HG03095 (cell line): Measurements from ENCODE around the gene ARRDC3.
A peak's percentile ranks its signal among the peaks of the same experiment; 100 is the strongest.
"Not testable (repeated sequence)": the region's sequence is repeated elsewhere in the genome, so short reads cannot be mapped to it uniquely, and the experiment has no call there.

Experiments
- ATAC-seq: cut with Tn5 transposase; IDR thresholded peaks from one replicate; pipeline ENCODE4 v1.9.1; 2021; ENCODE audit warnings: moderate library complexity; ENCODE audit not compliant: unreplicated experiment

ARRDC3 gene

DNA sequence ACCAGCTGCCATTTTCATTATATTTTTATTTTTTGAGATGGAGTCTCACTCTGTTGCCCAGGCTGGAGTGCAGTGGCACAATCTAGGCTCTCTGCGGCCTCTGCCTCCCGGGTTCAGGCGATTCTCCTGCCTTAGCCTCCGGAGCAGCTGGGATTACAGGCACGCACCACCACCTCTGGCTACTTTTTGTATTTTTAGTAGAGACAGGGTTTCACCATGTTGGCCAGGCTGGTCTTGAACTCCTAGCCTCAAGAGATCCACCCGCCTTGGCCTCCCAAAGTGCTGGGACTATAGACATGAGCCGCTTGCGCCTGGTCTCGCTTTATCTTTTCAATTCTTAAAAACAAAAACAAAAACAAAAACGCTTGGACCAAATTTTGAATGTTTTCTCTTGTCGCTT, 2.5 kb upstream of the ARRDC3 start:
- ATAC-seq = not testable (repeated sequence)

- no peak for ATAC-seq
Measured at GRCh38 chr5:91384671-91385430, 1.7 kb upstream of the ARRDC3 start.

DNA sequence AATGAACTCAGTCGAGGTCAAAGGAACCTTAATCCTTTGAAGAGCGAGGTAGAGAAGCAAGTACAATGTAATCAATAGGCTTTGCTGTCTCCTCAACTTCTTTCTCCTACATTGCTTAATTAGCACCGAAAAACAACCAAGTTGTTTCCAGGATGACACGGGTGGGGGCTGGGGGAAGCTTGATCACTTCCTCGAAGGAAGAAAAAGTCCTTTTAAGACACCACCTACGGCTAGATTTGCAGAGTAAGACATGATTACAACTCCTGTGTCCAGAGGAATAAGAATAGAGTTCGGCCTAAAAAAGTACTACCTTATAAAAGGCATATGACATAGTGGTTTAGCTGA, 811 bp upstream of the ARRDC3 start:
- no peak for ATAC-seq

- ATAC-seq = no peak
Measured at GRCh38 chr5:91382530-91383026, 539 bp downstream of the ARRDC3 start.

- ATAC-seq = peak; percentile 25
Measured at GRCh38 chr5:91381774-91382359, 1.2 kb downstream of the ARRDC3 start.

DNA sequence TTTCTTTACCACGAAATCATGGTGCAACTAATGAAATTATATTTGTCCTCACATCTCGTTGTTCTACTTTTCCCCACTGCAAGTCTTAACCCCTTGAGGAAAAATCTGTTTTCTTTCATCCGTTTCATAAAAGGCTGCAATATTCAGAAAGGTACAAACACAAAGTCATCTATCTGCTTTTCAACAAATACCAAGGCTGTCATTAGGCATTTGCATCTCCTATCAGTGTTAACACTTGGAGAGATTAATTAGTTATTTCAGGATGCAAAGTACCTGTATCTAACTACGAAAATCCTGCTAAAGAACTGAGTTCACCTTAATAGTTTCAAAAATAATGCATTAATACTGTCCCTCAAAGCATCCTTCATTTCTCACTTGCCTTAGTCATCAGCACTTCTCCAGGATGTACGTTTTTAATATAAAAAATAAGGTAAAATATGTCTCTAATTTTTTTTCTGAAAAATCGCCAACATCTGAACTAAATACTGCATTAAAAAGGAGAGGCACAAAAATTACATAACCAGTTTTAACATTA, 1.8 kb downstream of the ARRDC3 start:
- ATAC-seq = no peak

GRCh38 chr5:91380491-91381238, 2.5 kb downstream of the ARRDC3 start:
- peak; percentile 47 for ATAC-seq

DNA sequence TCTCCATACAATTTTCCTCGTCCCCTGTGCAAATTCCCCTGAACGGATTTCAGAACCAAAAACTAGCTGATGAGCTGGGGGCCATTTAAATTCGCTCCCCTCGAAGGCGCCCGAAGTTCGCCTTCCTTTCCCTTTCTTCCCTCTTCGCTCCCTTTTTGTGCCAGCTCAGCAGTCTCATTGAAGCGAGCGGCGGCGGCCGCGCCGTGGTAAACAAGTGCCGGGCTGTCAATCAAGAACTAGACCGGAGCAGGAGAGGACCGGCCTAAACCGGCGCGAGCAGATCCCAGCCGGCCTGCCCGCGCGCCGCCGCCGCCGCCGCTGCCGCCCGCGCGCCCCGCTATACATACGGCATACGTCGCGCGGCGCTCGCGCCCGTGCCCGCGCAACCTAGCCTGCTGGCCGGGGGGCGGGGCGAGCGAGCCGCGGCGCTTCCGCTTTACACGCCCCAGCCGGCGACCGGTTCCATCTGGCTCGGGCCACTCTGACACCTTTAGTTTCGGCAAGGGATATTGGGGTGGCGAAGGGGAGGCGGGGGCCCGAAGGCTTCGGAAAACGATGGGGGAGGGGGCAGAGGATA, 3.1 kb downstream of the ARRDC3 start:
- peak; percentile 48 for ATAC-seq

- no peak for ATAC-seq
Measured at GRCh38 chr5:91379246-91379913, 3.7 kb downstream of the ARRDC3 start.

- no peak for ATAC-seq
Measured at GRCh38 chr5:91378752-91379211, 4.3 kb downstream of the ARRDC3 start.

GRCh38 chr5:91374893-91375520, 8.1 kb downstream of the ARRDC3 start:
- ATAC-seq = no peak

- ATAC-seq = no peak
Measured at GRCh38 chr5:91373600-91373999, 9.5 kb downstream of the ARRDC3 start.

DNA sequence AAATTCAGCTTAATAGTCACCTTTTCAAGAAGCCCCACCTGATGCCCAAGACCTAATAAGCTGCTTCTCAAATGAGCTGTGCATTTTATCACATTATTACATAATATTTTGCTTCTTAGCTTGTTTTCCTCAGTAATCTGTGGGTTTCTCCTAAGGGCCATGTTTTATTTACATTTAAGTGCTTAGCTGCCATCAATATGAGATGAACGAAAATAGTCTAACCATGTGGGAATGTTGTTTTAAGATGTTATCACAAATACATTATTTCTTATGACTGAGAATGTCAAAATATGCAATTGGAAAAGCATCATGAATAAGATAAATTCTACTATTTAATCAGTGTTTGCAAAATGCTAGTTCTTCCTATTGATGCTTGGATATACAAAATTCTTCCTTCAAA, 10.1 kb downstream of the ARRDC3 start:
- no peak for ATAC-seq

DNA sequence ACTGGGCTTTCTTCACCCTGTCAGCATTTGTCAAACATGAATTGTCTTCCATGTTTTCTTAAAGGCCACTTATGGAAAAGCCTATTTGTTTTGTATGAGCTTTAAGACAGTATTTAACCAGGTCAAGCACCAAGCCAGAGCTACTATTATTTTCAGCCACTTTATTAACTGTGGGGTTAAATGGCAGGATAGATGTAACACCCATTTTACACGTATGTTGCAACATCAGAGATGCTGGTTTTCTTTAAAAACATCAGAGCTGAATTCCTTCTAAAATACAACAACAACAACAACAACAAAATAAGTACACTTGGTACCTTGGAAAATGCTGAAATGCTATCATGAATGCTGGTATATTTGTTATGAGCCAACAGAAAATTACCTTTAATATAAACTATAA, 13.6 kb downstream of the ARRDC3 start:
- no peak for ATAC-seq

DNA sequence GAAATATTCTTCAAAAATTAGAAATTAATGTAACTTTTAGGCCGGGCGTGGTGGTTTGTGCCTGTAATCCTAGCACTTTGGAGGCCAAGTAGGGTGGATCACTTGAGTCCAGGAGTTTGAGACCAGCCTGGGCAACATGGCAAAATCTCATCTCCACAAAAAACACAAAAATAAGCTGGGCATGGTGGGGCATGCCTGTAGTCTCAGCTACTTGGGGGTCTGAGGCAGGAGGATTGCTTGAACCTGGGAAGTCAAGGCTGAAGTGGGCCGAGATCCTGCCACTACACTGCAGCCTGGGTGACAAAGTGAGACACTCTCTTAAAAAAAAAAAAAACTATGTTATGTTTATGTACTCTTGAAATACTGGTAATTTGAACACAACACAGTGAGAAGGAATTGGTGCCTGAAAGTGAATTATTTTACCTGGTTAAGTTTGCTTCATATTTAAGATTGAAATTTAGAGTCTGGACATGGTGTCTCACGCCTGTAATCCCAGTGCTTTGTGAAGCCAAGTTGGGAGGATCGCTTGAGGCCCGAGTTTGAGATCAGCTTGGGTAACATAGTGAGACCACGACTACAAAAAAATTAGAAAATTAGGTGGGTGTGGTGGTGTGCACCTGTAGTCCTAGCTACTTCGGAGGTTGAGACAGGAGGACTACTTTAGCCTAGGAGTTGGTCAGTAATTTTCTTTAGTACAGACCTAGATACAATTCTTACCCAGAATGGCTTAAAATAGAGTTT, 15.0 kb downstream of the ARRDC3 start:
- ATAC-seq = no peak

DNA sequence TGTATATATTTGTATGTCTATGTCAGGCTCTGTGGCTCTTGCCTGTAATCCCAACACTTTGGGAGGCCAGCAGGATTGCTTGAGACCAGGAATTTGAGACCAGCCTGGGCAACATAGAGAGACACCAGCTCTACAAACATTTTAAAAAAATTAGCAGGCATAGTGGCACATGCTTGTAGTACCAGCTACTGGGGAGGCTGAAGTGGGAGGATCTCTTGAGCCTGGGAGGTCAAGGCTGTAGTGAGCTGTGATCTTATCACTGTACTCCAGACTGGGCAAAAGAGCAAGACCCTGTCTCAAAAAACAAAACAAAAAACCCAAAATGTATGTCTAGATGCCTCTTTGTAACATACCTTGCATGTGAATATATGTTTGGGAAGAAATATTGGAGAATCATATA, 15.8 kb downstream of the ARRDC3 start:
- no peak for ATAC-seq

DNA sequence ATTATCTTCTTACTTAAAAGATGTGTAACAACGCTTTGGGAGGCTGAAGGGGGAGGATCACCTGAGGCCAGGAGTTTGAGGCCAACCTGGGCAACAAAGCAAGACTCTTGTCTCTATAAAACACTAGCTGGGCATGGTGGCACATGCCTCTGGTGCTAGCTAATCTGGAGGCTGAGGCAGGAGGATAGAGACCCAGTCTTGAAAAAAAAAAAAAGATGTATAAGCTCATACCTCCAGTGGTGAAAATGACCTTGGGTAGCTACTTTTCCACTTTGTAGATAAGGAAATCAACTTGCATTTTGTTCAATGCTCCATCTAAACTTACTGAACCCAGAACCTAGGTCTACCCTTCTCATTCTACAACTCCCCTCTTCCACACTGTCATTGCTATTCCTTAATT, 16.6 kb downstream of the ARRDC3 start:
- no peak for ATAC-seq

GRCh38 chr5:91365498-91365897, 17.6 kb downstream of the ARRDC3 start:
- ATAC-seq = no peak

- no peak for ATAC-seq
Measured at GRCh38 chr5:91362935-91363334, 20.2 kb downstream of the ARRDC3 start.

- no peak for ATAC-seq
Measured at GRCh38 chr5:91361790-91362189, 21.3 kb downstream of the ARRDC3 start.
